ENCODE measurements around the gene FBXO3. TPM values are rescaled to one million over a fixed set of nuclear protein-coding genes. Genes with fewer than 3 reads are reported as not detected.
A peak's percentile ranks its signal among the peaks of the same experiment; 100 is the strongest.

Gene FBXO3
- total and polyA plus RNA-seq, 2 of the 13 experiments (the other 11 are each of a cell fraction or from before 2014, with no cell fraction given) = 20.4 to 27.6 TPM

DNA sequence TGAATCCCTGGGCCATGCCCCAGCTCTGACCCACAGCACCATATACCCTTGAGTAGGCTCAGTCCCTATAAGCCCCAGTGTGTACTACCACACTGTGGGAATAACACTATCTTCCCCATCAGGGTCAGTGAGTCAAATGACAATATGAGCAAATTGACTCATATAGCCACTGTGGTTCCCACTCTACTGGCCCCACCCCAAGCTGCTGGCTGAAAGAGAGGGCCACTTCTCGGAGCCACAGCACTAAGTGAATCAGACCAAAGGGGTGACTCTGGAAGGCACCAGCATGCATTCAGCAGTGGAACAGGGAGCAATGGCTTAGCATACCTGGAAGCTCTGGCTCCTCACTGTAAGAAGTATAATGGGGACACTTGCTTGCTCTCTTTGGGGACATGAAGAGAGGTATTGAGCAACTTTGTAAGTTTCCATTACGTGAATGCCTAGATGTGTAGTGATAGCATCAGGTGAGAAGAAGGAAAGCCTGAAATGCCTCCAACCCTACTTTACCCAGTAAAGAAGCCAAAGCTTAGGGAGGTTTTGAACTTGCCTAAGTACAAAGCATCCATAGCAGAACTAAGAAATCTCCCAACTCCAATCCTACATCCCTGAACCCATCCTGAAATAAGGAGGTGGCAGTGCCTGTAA lies 51.6 kb downstream of the FBXO3 start:
- ATAC-seq (no peak), DNase-seq (ENCODE audit: low spot score) (no peak), FAIRE-seq (no peak)
- peaks cover 11 to 32% of the 10 kb centered on the region in 2 experiments for H3K36me3 ChIP-seq (replicated peaks in 1 of 2; ENCODE audit: control insufficient read depth in 1 of 2, insufficient read depth in 2 of 2, low read length in 2 of 2)
- no peaks in the 10 kb centered on the region for H3K27me3 ChIP-seq (ENCODE audit: control insufficient read depth in 1 of 2, insufficient read depth in 2 of 2, low read length in 2 of 2)
- H3K9ac ChIP-seq (ENCODE audit: insufficient read depth, low read depth, low read length) = no peak overlapping the region
- H3K4me1 ChIP-seq (ENCODE audit: insufficient read depth, low read length) = peaks cover 35% of the 10 kb centered on the region
- ChIA-PET CTCF (ENCODE audit: low intra/inter-chr PET ratio, low total read pairs) (no interaction called here), POLR2A (interaction anchor here (0.9 kb wide), 1 partner anchor 23 kb away, joined by 3 read pairs; no protein-coding TSS in a partner anchor)
- H3K4me3 ChIP-seq (replicated peaks in 1 of 3; ENCODE audit: insufficient read depth in 1 of 3, low read depth in 2 of 3, low read length in 3 of 3) = no peak overlapping the region
- no peaks in the 10 kb centered on the region for H3K9me3 ChIP-seq (ENCODE audit: low read length)
- peaks cover 2% of the 10 kb centered on the region for H4K20me1 ChIP-seq (ENCODE audit: insufficient read depth, low read length)
- no peak overlapping the region for H2AFZ ChIP-seq (ENCODE audit: low read length)
- intact Hi-C loops (cut with micrococcal nuclease; ENCODE audit: unreplicated experiment) (no loop called here), in situ Hi-C loops (cut with HindIII; ENCODE audit: extremely low pct_ligation_motif_present, low pct_unique_long_range_greater_than_20kb) (no loop called here)
- peaks cover 23% of the 10 kb centered on the region for H3K79me2 ChIP-seq (ENCODE audit: insufficient read depth, low read length)
- no peak overlapping the region for H3K27ac ChIP-seq (ENCODE audit: extremely low read length, insufficient read depth, low read length)
- no TSS peak for BruUV-seq (replicated peaks)
- no peak overlapping the region for H3K4me2 ChIP-seq (ENCODE audit: low read depth, low read length)
- no peak for TF ChIP-seq DR1 (CRISPR knock-in tag; IDR thresholded peaks at IDR 0.05)
- TF ChIP-seq CEBPB (IDR thresholded peaks at IDR 0.05; ENCODE audit: borderline replicate concordance, low read depth, low read length) = 0 out of 2 replicates have a peak, but pooled peaks have one; percentile 36
- TF ChIP-seq, protein P1, sequence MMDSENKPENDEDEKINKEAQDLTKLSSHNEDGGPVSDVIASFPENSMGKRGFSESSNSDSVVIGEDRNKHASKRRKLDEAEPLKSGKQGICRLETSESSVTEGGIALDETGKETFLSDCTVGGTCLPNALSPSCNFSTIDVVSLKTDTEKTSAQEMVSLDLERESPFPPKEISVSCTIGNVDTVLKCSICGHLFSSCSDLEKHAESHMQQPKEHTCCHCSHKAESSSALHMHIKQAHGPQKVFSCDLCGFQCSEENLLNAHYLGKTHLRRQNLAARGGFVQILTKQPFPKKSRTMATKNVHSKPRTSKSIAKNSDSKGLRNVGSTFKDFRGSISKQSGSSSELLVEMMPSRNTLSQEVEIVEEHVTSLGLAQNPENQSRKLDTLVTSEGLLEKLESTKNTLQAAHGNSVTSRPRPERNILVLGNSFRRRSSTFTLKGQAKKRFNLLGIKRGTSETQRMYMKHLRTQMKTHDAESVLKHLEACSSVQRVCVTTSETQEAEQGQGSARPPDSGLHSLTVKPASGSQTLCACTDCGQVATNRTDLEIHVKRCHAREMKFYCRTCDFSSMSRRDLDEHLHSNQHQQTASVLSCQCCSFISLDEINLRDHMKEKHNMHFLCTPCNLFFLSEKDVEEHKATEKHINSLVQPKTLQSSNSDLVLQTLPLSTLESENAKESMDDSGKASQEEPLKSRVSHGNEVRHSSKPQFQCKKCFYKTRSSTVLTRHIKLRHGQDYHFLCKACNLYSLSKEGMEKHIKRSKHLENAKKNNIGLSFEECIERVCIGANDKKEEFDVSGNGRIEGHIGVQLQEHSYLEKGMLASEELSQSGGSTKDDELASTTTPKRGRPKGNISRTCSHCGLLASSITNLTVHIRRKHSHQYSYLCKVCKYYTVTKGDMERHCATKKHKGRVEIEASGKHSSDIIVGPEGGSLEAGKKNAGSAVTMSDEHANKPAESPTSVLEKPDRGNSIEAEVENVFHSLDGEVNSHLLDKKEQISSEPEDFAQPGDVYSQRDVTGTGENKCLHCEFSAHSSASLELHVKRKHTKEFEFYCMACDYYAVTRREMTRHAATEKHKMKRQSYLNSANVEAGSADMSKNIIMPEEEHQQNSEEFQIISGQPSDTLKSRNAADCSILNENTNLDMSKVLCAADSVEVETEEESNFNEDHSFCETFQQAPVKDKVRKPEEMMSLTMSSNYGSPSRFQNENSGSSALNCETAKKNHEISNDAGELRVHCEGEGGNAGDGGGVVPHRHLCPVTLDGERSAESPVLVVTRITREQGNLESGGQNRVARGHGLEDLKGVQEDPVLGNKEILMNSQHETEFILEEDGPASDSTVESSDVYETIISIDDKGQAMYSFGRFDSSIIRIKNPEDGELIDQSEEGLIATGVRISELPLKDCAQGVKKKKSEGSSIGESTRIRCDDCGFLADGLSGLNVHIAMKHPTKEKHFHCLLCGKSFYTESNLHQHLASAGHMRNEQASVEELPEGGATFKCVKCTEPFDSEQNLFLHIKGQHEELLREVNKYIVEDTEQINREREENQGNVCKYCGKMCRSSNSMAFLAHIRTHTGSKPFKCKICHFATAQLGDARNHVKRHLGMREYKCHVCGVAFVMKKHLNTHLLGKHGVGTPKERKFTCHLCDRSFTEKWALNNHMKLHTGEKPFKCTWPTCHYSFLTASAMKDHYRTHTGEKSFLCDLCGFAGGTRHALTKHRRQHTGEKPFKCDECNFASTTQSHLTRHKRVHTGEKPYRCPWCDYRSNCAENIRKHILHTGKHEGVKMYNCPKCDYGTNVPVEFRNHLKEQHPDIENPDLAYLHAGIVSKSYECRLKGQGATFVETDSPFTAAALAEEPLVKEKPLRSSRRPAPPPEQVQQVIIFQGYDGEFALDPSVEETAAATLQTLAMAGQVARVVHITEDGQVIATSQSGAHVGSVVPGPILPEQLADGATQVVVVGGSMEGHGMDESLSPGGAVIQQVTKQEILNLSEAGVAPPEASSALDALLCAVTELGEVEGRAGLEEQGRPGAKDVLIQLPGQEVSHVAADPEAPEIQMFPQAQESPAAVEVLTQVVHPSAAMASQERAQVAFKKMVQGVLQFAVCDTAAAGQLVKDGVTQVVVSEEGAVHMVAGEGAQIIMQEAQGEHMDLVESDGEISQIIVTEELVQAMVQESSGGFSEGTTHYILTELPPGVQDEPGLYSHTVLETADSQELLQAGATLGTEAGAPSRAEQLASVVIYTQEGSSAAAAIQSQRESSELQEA (CRISPR knock-in tag; IDR thresholded peaks at IDR 0.05; ENCODE audit: not compliant biosample characterization) = no peak
- TF ChIP-seq FOXA3 (CRISPR knock-in tag; IDR thresholded peaks at IDR 0.05) = no peak
- TF ChIP-seq FOXK2 (IDR thresholded peaks at IDR 0.05) = no peak
- no peak for TF ChIP-seq ZNF558 (CRISPR knock-in tag; IDR thresholded peaks at IDR 0.05; ENCODE audit: borderline replicate concordance)
- TF ChIP-seq FOSL2 (CRISPR knock-in tag; IDR thresholded peaks at IDR 0.05) = no peak
- TF ChIP-seq CEBPG (CRISPR knock-in tag; IDR thresholded peaks at IDR 0.05) = peak; percentile 59
- no peak for TF ChIP-seq NR3C1 (CRISPR knock-in tag; IDR thresholded peaks at IDR 0.05)
- TF ChIP-seq NR2F2 (IDR thresholded peaks at IDR 0.05; ENCODE audit: borderline replicate concordance, low read depth) = no peak
- WGBS (ENCODE audit: low lambda C conversion rate) = 100% methylated on average over 1 of the region's 2 CpGs

All from HepG2 (cell line).